ENCODE measurements around the gene UBTF.
A peak's percentile ranks its signal among the peaks of the same experiment; 100 is the strongest.

UBTF gene

GRCh38 chr17:44219616-44220212 lies at the start of gene UBTF:
Gene UBTF (minus strand): TSS chr17:44219675. CDS start chr17:44218229, 1,446 bp downstream.
- DNase-seq, result peak; percentile 63 to 67

- no peak for DNase-seq
These were observed 49.4 kb upstream of the UBTF start for GRCh38 chr17:44268709-44269534.

GRCh38 chr17:44267818-44268490 lies 48.5 kb upstream of the UBTF start, which contains the start of gene SLC4A1:
Gene SLC4A1 (minus strand): TSS chr17:44268135. CDS start chr17:44262866, 5,269 bp downstream.
- DNase-seq, result no peak

GRCh38 chr17:44267165-44267455 lies 47.6 kb upstream of the UBTF start:
- no peak for DNase-seq

- no peak for DNase-seq
These were observed 47.1 kb upstream of the UBTF start for GRCh38 chr17:44266402-44267164.

- no peak for DNase-seq
These were observed 43.9 kb upstream of the UBTF start for GRCh38 chr17:44263345-44263902.

- no peak for DNase-seq
These were observed 43.3 kb upstream of the UBTF start for GRCh38 chr17:44262654-44263225.

- no peak for DNase-seq
These were observed 40.8 kb upstream of the UBTF start for GRCh38 chr17:44260296-44260695.

- no peak for DNase-seq
These were observed 39.4 kb upstream of the UBTF start for GRCh38 chr17:44258811-44259351.

GRCh38 chr17:44257815-44258760 lies 38.6 kb upstream of the UBTF start:
- no peak for DNase-seq

- DNase-seq, result no peak
These were observed 37.2 kb upstream of the UBTF start for GRCh38 chr17:44256671-44257070.

GRCh38 chr17:44255915-44256314 lies 36.4 kb upstream of the UBTF start:
- no peak for DNase-seq

- no peak for DNase-seq
These were observed 35.1 kb upstream of the UBTF start for GRCh38 chr17:44254361-44255095.

- no peak for DNase-seq
These were observed 33.5 kb upstream of the UBTF start for GRCh38 chr17:44253006-44253405.

- DNase-seq, result no peak
These were observed 31.6 kb upstream of the UBTF start for GRCh38 chr17:44251062-44251461.

- no peak for DNase-seq
These were observed 30.2 kb upstream of the UBTF start for GRCh38 chr17:44249501-44250246.

GRCh38 chr17:44247876-44248736 lies 28.6 kb upstream of the UBTF start:
- no peak for DNase-seq

- no peak for DNase-seq
These were observed 28.0 kb upstream of the UBTF start for GRCh38 chr17:44247440-44247841.
